Fibroblast of lung (primary cell): ENCODE results near the gene AK8.

ENCODE experiments used
- EZH2 ChIP-seq: IDR thresholded peaks from 2 replicates; pipeline ENCODE4 v1.5.1; 2012; ENCODE audit warnings: low read length, control low read depth, mild to moderate bottlenecking; ENCODE audit errors: missing control alignments
- TF ChIP-seq, protein P1 (sequence below), 2 donors: IDR thresholded peaks in 1 of 2; conservative IDR thresholded peaks in 1 of 2; 1 replicate in 1 of 2; 2 replicates in 1 of 2; pipeline ENCODE4 v1.5.1; 2011 to 2012; ENCODE audit warnings: low read length in 2 of 2, control low read depth in 1 of 2, inconsistent platforms in 1 of 2, low read depth in 1 of 2, mild to moderate bottlenecking in 1 of 2

DNA sequence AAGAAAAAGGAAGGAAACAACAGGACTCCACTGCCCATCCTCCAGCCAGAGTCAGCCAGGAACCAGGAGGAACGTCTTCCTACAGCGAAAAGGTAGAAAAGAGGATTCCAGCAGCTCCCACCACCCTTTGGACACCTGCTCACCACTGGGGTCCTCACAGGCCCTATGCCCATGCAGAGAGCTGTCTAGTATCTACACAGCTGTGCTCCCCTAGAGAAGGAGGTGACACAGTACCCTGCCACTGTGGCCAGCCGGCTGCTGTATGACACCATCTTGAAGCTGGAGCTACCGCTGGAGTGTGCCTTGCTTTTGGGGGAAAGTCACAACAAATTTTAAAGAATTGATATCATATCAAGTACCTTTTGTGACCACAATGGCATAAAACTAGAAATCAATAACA is 115.2 kb downstream of the AK8 start:
- TF ChIP-seq, protein P1, sequence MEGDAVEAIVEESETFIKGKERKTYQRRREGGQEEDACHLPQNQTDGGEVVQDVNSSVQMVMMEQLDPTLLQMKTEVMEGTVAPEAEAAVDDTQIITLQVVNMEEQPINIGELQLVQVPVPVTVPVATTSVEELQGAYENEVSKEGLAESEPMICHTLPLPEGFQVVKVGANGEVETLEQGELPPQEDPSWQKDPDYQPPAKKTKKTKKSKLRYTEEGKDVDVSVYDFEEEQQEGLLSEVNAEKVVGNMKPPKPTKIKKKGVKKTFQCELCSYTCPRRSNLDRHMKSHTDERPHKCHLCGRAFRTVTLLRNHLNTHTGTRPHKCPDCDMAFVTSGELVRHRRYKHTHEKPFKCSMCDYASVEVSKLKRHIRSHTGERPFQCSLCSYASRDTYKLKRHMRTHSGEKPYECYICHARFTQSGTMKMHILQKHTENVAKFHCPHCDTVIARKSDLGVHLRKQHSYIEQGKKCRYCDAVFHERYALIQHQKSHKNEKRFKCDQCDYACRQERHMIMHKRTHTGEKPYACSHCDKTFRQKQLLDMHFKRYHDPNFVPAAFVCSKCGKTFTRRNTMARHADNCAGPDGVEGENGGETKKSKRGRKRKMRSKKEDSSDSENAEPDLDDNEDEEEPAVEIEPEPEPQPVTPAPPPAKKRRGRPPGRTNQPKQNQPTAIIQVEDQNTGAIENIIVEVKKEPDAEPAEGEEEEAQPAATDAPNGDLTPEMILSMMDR (conservative IDR thresholded peaks at IDR 0.05 in 1 of 2, IDR thresholded peaks at IDR 0.05 in 1 of 2; ENCODE audit: low read depth in 1 of 2, low read length in 2 of 2), result no peak
- no peak for TF ChIP-seq EZH2
